Esophagus (tissue), 2 donors: Measurements from ENCODE around the gene TMEM106C. TPM values are rescaled to one million over a fixed set of nuclear protein-coding genes. Genes with fewer than 3 reads are reported as not detected.

Source experiments
- H3K27ac ChIP-seq, 2 donors: one replicate each; pipeline ENCODE4 v1.5.1; 2013; ENCODE audit warnings: low read depth in 2 of 2, mild to moderate bottlenecking in 2 of 2, inconsistent platforms in 1 of 2, low read length in 1 of 2, moderate library complexity in 1 of 2
- H3K27me3 ChIP-seq, 2 donors: one replicate each; pipeline ENCODE4 v1.6.1; 2013; ENCODE audit warnings: low read length in 2 of 2, control low read depth in 1 of 2, mild to moderate bottlenecking in 1 of 2; ENCODE audit not compliant: insufficient read depth in 2 of 2, control insufficient read depth in 1 of 2
- H3K36me3 ChIP-seq, 2 donors: one replicate each; pipeline ENCODE4 v1.6.1; 2013; ENCODE audit warnings: low read length in 1 of 2; ENCODE audit not compliant: control insufficient read depth in 2 of 2, insufficient read depth in 2 of 2
- H3K4me1 ChIP-seq, 2 donors: one replicate each; pipeline ENCODE4 v1.6.1; 2013; ENCODE audit warnings: low read length in 1 of 2; ENCODE audit not compliant: control insufficient read depth in 2 of 2, insufficient read depth in 2 of 2
- H3K4me3 ChIP-seq, 2 donors: one replicate each; pipeline ENCODE4 v1.5.1; 2013; ENCODE audit warnings: low read length in 2 of 2, mild to moderate bottlenecking in 2 of 2, low read depth in 1 of 2, moderate library complexity in 1 of 2
- H3K9me3 ChIP-seq, 2 donors: one replicate each; pipeline ENCODE4 v1.6.1; 2013; ENCODE audit warnings: mild to moderate bottlenecking in 2 of 2, low read depth in 1 of 2, low read length in 1 of 2, moderate library complexity in 1 of 2; ENCODE audit not compliant: control insufficient read depth in 2 of 2, insufficient read depth in 1 of 2
- whole genome bisulfite sequencing, 2 donors: extraction: QIAGEN DNeasy Blood & Tissue Kit; methylation state at CpG; one replicate each; pipeline ENCODE4 v1.1.7; 2013; 5-methylcytosine and 5-hydroxymethylcytosine counted together
- polyA plus RNA-seq, 2 donors: library from polyadenylated mRNA; stranded (reverse); fragments of 200-250 nt; gene quantifications; one replicate each; pipeline ENCODE4 v1.2.3, GENCODE V29; 2013
- donor health status: healthy with polysubstance abuse.
- donor health status: Bipolar disorder and iron deficiency.

TMEM106C gene
- polyA plus RNA-seq, 2 donors, result 22.0 to 51.1 TPM

- 80 to 83% methylated on average over 12 of the region's 12 CpGs for WGBS, 2 donors
- H3K27ac ChIP-seq, result no peak overlapping the region
- no peaks in the 10 kb centered on the region for H3K4me1 ChIP-seq
- no peaks in the 10 kb centered on the region for H3K27me3 ChIP-seq
- no peak overlapping the region for H3K4me3 ChIP-seq
- H3K36me3 ChIP-seq, result no peaks in the 10 kb centered on the region
- no peaks in the 10 kb centered on the region for H3K9me3 ChIP-seq
Observed at GRCh38 chr12:47977046-47977771, 13.8 kb downstream of the TMEM106C start.

GRCh38 chr12:47977772-47978597 lies 14.6 kb downstream of the TMEM106C start:
- H3K36me3 ChIP-seq, result no peaks in the 10 kb centered on the region
- no peaks in the 10 kb centered on the region for H3K4me1 ChIP-seq
- no peaks in the 10 kb centered on the region for H3K9me3 ChIP-seq
- H3K27me3 ChIP-seq, result no peaks in the 10 kb centered on the region
- no peak overlapping the region for H3K4me3 ChIP-seq
- no peak overlapping the region for H3K27ac ChIP-seq
- WGBS, 2 donors, result 84 to 86% methylated on average over 16 to 18 of the region's 18 CpGs

GRCh38 chr12:47978598-47978873 lies 15.1 kb downstream of the TMEM106C start:
- H3K4me1 ChIP-seq, result no peaks in the 10 kb centered on the region
- H3K27me3 ChIP-seq, result no peaks in the 10 kb centered on the region
- no peak overlapping the region for H3K27ac ChIP-seq
- no peaks in the 10 kb centered on the region for H3K9me3 ChIP-seq
- H3K4me3 ChIP-seq, result no peak overlapping the region
- H3K36me3 ChIP-seq, result no peaks in the 10 kb centered on the region
- WGBS, 2 donors, result 82 to 83% methylated on average over 6 to 7 of the region's 7 CpGs

- Histone ChIP-seq H3K27ac (no peak overlapping the region), H3K4me1 (no peaks in the 10 kb centered on the region), H3K9me3 (no peaks in the 10 kb centered on the region), H3K4me3 (no peak overlapping the region), H3K27me3 (no peaks in the 10 kb centered on the region), H3K36me3 (no peaks in the 10 kb centered on the region)
- 90% methylated on average over 5 of the region's 5 CpGs for WGBS, 2 donors
Observed at GRCh38 chr12:47979166-47979565, 15.8 kb downstream of the TMEM106C start.

- 87% methylated on average over 10 to 11 of the region's 11 CpGs for WGBS, 2 donors
- Histone ChIP-seq H3K27ac (no peak overlapping the region), H3K4me1 (no peaks in the 10 kb centered on the region), H3K9me3 (no peaks in the 10 kb centered on the region), H3K36me3 (no peaks in the 10 kb centered on the region), H3K27me3 (no peaks in the 10 kb centered on the region), H3K4me3 (no peak overlapping the region)
Observed at GRCh38 chr12:47979686-47980085, 16.3 kb downstream of the TMEM106C start.

GRCh38 chr12:47980197-47980596 lies 16.8 kb downstream of the TMEM106C start:
- Histone ChIP-seq H3K4me3 (no peak overlapping the region), H3K27ac (no peak overlapping the region), H3K4me1 (no peaks in the 10 kb centered on the region), H3K27me3 (no peaks in the 10 kb centered on the region), H3K9me3 (no peaks in the 10 kb centered on the region), H3K36me3 (no peaks in the 10 kb centered on the region)
- 86 to 89% methylated on average over 7 of the region's 7 CpGs for WGBS, 2 donors

GRCh38 chr12:47980779-47981495 lies 17.5 kb downstream of the TMEM106C start:
- Histone ChIP-seq H3K9me3 (no peaks in the 10 kb centered on the region), H3K27me3 (no peaks in the 10 kb centered on the region), H3K4me1 (no peaks in the 10 kb centered on the region), H3K27ac (no peak overlapping the region), H3K4me3 (no peak overlapping the region), H3K36me3 (no peaks in the 10 kb centered on the region)
- 78 to 80% methylated on average over 17 of the region's 17 CpGs for WGBS, 2 donors

- Histone ChIP-seq H3K4me3 (no peak overlapping the region), H3K9me3 (no peaks in the 10 kb centered on the region), H3K4me1 (no peaks in the 10 kb centered on the region), H3K27ac (no peak overlapping the region), H3K36me3 (no peaks in the 10 kb centered on the region), H3K27me3 (no peaks in the 10 kb centered on the region)
- 57 to 65% methylated on average over 19 to 20 of the region's 20 CpGs for WGBS, 2 donors
Observed at GRCh38 chr12:47981496-47982260, 18.3 kb downstream of the TMEM106C start.

- 75 to 76% methylated on average over 5 of the region's 5 CpGs for WGBS, 2 donors
- no peaks in the 10 kb centered on the region for H3K9me3 ChIP-seq
- no peaks in the 10 kb centered on the region for H3K27me3 ChIP-seq
- H3K4me1 ChIP-seq, result no peaks in the 10 kb centered on the region
- H3K27ac ChIP-seq, result no peak overlapping the region
- H3K4me3 ChIP-seq, result no peak overlapping the region
- no peaks in the 10 kb centered on the region for H3K36me3 ChIP-seq
Observed at GRCh38 chr12:47982311-47982710, 18.9 kb downstream of the TMEM106C start.
